Panc1 (cell line): ENCODE results near the gene TAS2R38. TPM values are rescaled to one million over a fixed set of nuclear protein-coding genes. Genes with fewer than 3 reads are reported as not detected.

Experiments
- ATAC-seq: fragments of 200-7000 bp; cut with Tn5 transposase; 2 replicates; pipeline ENCODE4 v1.9.1; 2020; ENCODE audit warnings: mild to moderate bottlenecking, moderate library complexity
- BruUV-seq: library from RNA; stranded (reverse); fragments of 400-500 nt; replicated peaks from 2 replicates; lab custom pipeline; 2021; lab: Mats Ljungman, UMichigan
- CTCF ChIA-PET: fragments of 300-600 bp; sonication (Branson Sonifier 250); formaldehyde crosslinking; loops from one replicate; lab custom pipeline; 2022; ENCODE audit warnings: antibody characterized with exemption; lab: Charles Lee
- POLR2A ChIA-PET: fragments of 300-600 bp; sonication (Branson Sonifier 250); formaldehyde crosslinking; loops from one replicate; lab custom pipeline; 2022; ENCODE audit warnings: antibody characterized with exemption; lab: Charles Lee
- DNase-seq: peaks from one replicate; pipeline ENCODE4 v3.0.0-alpha.2; 2010; ENCODE audit warnings: low read depth, low spot score
- H3K27ac ChIP-seq: 2 replicates; pipeline ENCODE4 v1.5.1; 2011; ENCODE audit warnings: mild to moderate bottlenecking, low read length, inconsistent platforms
- H3K27me3 ChIP-seq: fragments of 200-500 bp; sonication (Bioruptor generic); 2 replicates; pipeline ENCODE4 v1.6.0; 2014; ENCODE audit warnings: low read length, inconsistent platforms; ENCODE audit not compliant: control insufficient read depth, insufficient read depth
- H3K36me3 ChIP-seq: fragments of 200-500 bp; sonication (Bioruptor generic); 2 replicates; pipeline ENCODE4 v1.5.1; 2014; ENCODE audit warnings: inconsistent platforms, mild to moderate bottlenecking, low read length, moderate library complexity; ENCODE audit not compliant: control insufficient read depth, insufficient read depth
- H3K4me1 ChIP-seq: 2 replicates; pipeline ENCODE4 v1.5.1; 2011; ENCODE audit warnings: inconsistent platforms, mild to moderate bottlenecking, low read length, moderate library complexity; ENCODE audit not compliant: control insufficient read depth, insufficient read depth
- H3K4me3 ChIP-seq, 2 experiments: 2 replicates each; pipeline ENCODE4 v1.5.1; 2011 to 2012; ENCODE audit warnings: low read depth in 2 of 2, low read length in 2 of 2, mild to moderate bottlenecking in 2 of 2, inconsistent platforms in 1 of 2, moderate library complexity in 1 of 2
- H3K9me3 ChIP-seq: fragments of 200-500 bp; sonication (Bioruptor generic); 2 replicates; pipeline ENCODE4 v1.5.1; 2014; ENCODE audit warnings: low read depth, mild to moderate bottlenecking, inconsistent platforms, low read length, moderate library complexity; ENCODE audit not compliant: control insufficient read depth, insufficient read depth
- POLR2AphosphoS5 ChIP-seq: IDR thresholded peaks from 2 replicates; pipeline ENCODE4 v1.6.1; 2012; ENCODE audit warnings: mild to moderate bottlenecking, low read depth, low read length, moderate library complexity
- SIN3A ChIP-seq: IDR thresholded peaks from 2 replicates; pipeline ENCODE4 v1.6.1; 2012; ENCODE audit warnings: low read depth, mild to moderate bottlenecking, low read length, moderate library complexity, borderline replicate concordance; ENCODE audit not compliant: insufficient read depth
- TCF7L2 ChIP-seq: IDR thresholded peaks from 2 replicates; pipeline ENCODE4 v1.6.1; 2011; ENCODE audit warnings: mild to moderate bottlenecking, low read depth, low read length, inconsistent platforms
- in situ Hi-C: cut with HindIII; loops from 2 replicates; pipeline ENCODE4 v1.10.0; 2016; ENCODE audit warnings: low sequenced_read_pairs, low pct_unique_long_range_greater_than_20kb
- intact Hi-C: fragments of 100-400 bp; cut with micrococcal nuclease; formaldehyde crosslinking; loops from one replicate; pipeline ENCODE4 v1.10.0; 2022; ENCODE audit not compliant: unreplicated experiment
- total RNA-seq: library from RNA; stranded (reverse); gene quantifications from one replicate; pipeline ENCODE4 v1.2.1, GENCODE V29; 2021; ENCODE audit not compliant: unreplicated experiment
- TF ChIP-seq, protein P1 (sequence below), 2 experiments: IDR thresholded peaks; 2 replicates each; pipeline ENCODE4 v1.6.1; 2011 to 2012; ENCODE audit warnings: low read depth in 2 of 2, control low read depth in 1 of 2, low read length in 1 of 2, mild to moderate bottlenecking in 1 of 2, moderate library complexity in 1 of 2; ENCODE audit not compliant: insufficient read depth in 1 of 2
- TF ChIP-seq, protein P2 (sequence below): fragments of 450-650 bp; IDR thresholded peaks from 2 replicates; pipeline ENCODE4 v1.5.1; 2017; ENCODE audit warnings: mild to moderate bottlenecking

TAS2R38 gene
- total RNA-seq, 1 experiment from 2014 or later = not detected

DNA sequence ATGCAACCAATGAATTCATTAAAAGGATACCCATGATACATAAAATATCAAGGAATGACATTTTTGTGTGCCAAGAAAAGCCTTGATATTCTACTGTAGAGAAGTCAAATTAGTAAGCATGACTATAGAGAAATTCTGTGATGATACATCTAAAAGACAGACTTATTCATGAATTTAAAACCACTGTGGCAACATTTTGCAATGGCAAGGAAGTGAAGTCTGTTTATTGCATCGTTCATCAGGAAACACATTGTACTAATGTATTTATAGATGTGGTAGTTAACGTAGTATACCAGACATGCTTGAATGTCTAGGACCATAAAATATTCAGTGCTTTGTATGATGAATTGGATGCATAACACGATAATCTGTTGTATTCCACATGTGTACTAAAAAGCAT lies 17.5 kb downstream of the TAS2R38 start:
- H3K4me1 ChIP-seq = no peaks in the 10 kb centered on the region
- no peaks in the 10 kb centered on the region for H3K27me3 ChIP-seq
- in situ Hi-C loops (no loop called here), intact Hi-C loops (no loop called here)
- no peak overlapping the region for H3K27ac ChIP-seq
- H3K36me3 ChIP-seq = no peaks in the 10 kb centered on the region
- no peak for DNase-seq
- CTCF ChIA-PET = no interaction called here
- no TSS peak for BruUV-seq
- POLR2A ChIA-PET = no interaction called here
- ATAC-seq = no peak
- H3K4me3 ChIP-seq = no peak overlapping the region
- no peak for TF ChIP-seq TCF7L2
- TF ChIP-seq POLR2AphosphoS5 = no peak
- TF ChIP-seq, protein P1, sequence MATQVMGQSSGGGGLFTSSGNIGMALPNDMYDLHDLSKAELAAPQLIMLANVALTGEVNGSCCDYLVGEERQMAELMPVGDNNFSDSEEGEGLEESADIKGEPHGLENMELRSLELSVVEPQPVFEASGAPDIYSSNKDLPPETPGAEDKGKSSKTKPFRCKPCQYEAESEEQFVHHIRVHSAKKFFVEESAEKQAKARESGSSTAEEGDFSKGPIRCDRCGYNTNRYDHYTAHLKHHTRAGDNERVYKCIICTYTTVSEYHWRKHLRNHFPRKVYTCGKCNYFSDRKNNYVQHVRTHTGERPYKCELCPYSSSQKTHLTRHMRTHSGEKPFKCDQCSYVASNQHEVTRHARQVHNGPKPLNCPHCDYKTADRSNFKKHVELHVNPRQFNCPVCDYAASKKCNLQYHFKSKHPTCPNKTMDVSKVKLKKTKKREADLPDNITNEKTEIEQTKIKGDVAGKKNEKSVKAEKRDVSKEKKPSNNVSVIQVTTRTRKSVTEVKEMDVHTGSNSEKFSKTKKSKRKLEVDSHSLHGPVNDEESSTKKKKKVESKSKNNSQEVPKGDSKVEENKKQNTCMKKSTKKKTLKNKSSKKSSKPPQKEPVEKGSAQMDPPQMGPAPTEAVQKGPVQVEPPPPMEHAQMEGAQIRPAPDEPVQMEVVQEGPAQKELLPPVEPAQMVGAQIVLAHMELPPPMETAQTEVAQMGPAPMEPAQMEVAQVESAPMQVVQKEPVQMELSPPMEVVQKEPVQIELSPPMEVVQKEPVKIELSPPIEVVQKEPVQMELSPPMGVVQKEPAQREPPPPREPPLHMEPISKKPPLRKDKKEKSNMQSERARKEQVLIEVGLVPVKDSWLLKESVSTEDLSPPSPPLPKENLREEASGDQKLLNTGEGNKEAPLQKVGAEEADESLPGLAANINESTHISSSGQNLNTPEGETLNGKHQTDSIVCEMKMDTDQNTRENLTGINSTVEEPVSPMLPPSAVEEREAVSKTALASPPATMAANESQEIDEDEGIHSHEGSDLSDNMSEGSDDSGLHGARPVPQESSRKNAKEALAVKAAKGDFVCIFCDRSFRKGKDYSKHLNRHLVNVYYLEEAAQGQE (IDR thresholded peaks at IDR 0.05; ENCODE audit: insufficient read depth in 1 of 2, low read depth in 2 of 2, low read length in 1 of 2) = no peak
- no peaks in the 10 kb centered on the region for H3K9me3 ChIP-seq

DNA sequence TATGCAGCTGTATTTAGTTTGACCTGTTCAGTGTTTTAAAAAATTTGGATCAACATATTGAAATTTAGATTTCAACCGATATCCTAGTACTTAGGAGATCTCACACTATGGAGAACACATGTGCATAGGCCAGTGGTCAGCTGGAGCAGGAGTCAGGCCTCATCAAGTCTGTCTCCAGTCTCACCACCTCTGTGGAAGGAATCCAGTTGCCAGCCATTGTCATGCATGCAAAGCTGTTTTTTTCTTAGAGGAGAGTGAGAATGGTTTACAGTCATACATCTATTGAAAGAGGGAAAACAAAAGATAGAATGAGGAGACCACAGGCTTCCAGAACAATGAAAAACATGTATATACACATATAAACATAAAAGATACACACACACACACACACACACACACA lies 19.2 kb downstream of the TAS2R38 start:
- no peak for ATAC-seq
- Histone ChIP-seq H3K9me3 (no peaks in the 10 kb centered on the region), H3K4me3 (no peak overlapping the region), H3K27me3 (no peaks in the 10 kb centered on the region), H3K27ac (no peak overlapping the region), H3K4me1 (no peaks in the 10 kb centered on the region), H3K36me3 (no peaks in the 10 kb centered on the region)
- DNase-seq = no peak
- ChIA-PET POLR2A (no interaction called here), CTCF (interaction anchor here (0.5 kb wide), 1 partner anchor 298 kb away, joined by 10 read pairs; no protein-coding TSS in a partner anchor)
- in situ Hi-C loops = no loop called here
- intact Hi-C loops = no loop called here
- BruUV-seq = no TSS peak
- no peak for TF ChIP-seq POLR2AphosphoS5
- TF ChIP-seq, protein P2, sequence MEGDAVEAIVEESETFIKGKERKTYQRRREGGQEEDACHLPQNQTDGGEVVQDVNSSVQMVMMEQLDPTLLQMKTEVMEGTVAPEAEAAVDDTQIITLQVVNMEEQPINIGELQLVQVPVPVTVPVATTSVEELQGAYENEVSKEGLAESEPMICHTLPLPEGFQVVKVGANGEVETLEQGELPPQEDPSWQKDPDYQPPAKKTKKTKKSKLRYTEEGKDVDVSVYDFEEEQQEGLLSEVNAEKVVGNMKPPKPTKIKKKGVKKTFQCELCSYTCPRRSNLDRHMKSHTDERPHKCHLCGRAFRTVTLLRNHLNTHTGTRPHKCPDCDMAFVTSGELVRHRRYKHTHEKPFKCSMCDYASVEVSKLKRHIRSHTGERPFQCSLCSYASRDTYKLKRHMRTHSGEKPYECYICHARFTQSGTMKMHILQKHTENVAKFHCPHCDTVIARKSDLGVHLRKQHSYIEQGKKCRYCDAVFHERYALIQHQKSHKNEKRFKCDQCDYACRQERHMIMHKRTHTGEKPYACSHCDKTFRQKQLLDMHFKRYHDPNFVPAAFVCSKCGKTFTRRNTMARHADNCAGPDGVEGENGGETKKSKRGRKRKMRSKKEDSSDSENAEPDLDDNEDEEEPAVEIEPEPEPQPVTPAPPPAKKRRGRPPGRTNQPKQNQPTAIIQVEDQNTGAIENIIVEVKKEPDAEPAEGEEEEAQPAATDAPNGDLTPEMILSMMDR = no peak
- no peak for TF ChIP-seq TCF7L2
- TF ChIP-seq SIN3A = no peak
- TF ChIP-seq, protein P1 (IDR thresholded peaks at IDR 0.05; ENCODE audit: insufficient read depth in 1 of 2, low read depth in 2 of 2, low read length in 1 of 2) = no peak
